ENCODE data around the gene SEMG2. TPM values are rescaled to one million over a fixed set of nuclear protein-coding genes. Genes with fewer than 3 reads are reported as not detected.

The SEMG2 gene
- under 1 TPM in 1 of 3 donors, not detected in 2; 0.11 TPM for polyA plus RNA-seq (ENCODE audit: insufficient read length in 3 of 3)

- DNase-seq (ENCODE audit: low read depth in 3 of 3, low spot score in 2 of 3) = no peak
These were observed at the start of gene SEMG2 for GRCh38 chr20:45221076-45221475. TSS of gene SEMG2 (plus strand) at chr20:45221373. CDS start at chr20:45221390, 17 bp downstream.

GRCh38 chr20:45173522-45173921, 47.7 kb upstream of the SEMG2 start:
- DNase-seq (ENCODE audit: low read depth in 3 of 3, low spot score in 2 of 3) = no peak

- DNase-seq (ENCODE audit: low read depth in 3 of 3, low spot score in 2 of 3) = no peak
These were observed 46.5 kb upstream of the SEMG2 start, which contains the start of gene PI3 for GRCh38 chr20:45174434-45175364. TSS of gene PI3 (plus strand) at chr20:45174902. CDS start at chr20:45174923, 21 bp downstream.

GRCh38 chr20:45176526-45177267, 44.5 kb upstream of the SEMG2 start:
- DNase-seq (ENCODE audit: low read depth in 3 of 3, low spot score in 2 of 3) = no peak

GRCh38 chr20:45179166-45179565, 42.0 kb upstream of the SEMG2 start:
- DNase-seq (ENCODE audit: low read depth in 3 of 3, low spot score in 2 of 3) = no peak

- DNase-seq (ENCODE audit: low read depth in 3 of 3, low spot score in 2 of 3) = no peak
These were observed 39.5 kb upstream of the SEMG2 start for GRCh38 chr20:45181639-45182038.

- DNase-seq (ENCODE audit: low read depth in 3 of 3, low spot score in 2 of 3) = no peak
These were observed 38.1 kb upstream of the SEMG2 start for GRCh38 chr20:45183084-45183483.

- no peak for DNase-seq (ENCODE audit: low read depth in 3 of 3, low spot score in 2 of 3)
These were observed 33.5 kb upstream of the SEMG2 start for GRCh38 chr20:45187693-45188092.

- no peak for DNase-seq (ENCODE audit: low read depth in 3 of 3, low spot score in 2 of 3)
These were observed 32.0 kb upstream of the SEMG2 start for GRCh38 chr20:45189067-45189609.

GRCh38 chr20:45189861-45190260, 31.3 kb upstream of the SEMG2 start:
- DNase-seq (ENCODE audit: low read depth in 3 of 3, low spot score in 2 of 3) = no peak

- DNase-seq (ENCODE audit: low read depth in 3 of 3, low spot score in 2 of 3) = no peak
These were observed 29.2 kb upstream of the SEMG2 start for GRCh38 chr20:45191926-45192325.

GRCh38 chr20:45193331-45193730, 27.8 kb upstream of the SEMG2 start:
- DNase-seq (ENCODE audit: low read depth in 3 of 3, low spot score in 2 of 3) = no peak

- DNase-seq (ENCODE audit: low read depth in 3 of 3, low spot score in 2 of 3) = no peak
These were observed 14.4 kb upstream of the SEMG2 start, which contains the start of gene SEMG1 for GRCh38 chr20:45206725-45207124. TSS of gene SEMG1 (plus strand) at chr20:45207033. CDS start at chr20:45207054, 21 bp downstream.

GRCh38 chr20:45209924-45210323, 11.2 kb upstream of the SEMG2 start:
- no peak for DNase-seq (ENCODE audit: low read depth in 3 of 3, low spot score in 2 of 3)

GRCh38 chr20:45211569-45212474, 9.4 kb upstream of the SEMG2 start:
- DNase-seq (ENCODE audit: low read depth in 3 of 3, low spot score in 2 of 3) = no peak

GRCh38 chr20:45212836-45213235, 8.3 kb upstream of the SEMG2 start:
- no peak for DNase-seq (ENCODE audit: low read depth in 3 of 3, low spot score in 2 of 3)

- DNase-seq (ENCODE audit: low read depth in 3 of 3, low spot score in 2 of 3) = no peak
These were observed 3.0 kb upstream of the SEMG2 start for GRCh38 chr20:45218124-45218523.

- DNase-seq (ENCODE audit: low read depth in 3 of 3, low spot score in 2 of 3) = no peak
These were observed 2.5 kb upstream of the SEMG2 start for GRCh38 chr20:45218636-45219035.

GRCh38 chr20:45223136-45223535, 2.0 kb downstream of the SEMG2 start:
- DNase-seq (ENCODE audit: low read depth in 3 of 3, low spot score in 2 of 3) = no peak

GRCh38 chr20:45226287-45226686, 5.1 kb downstream of the SEMG2 start:
- no peak for DNase-seq (ENCODE audit: low read depth in 3 of 3, low spot score in 2 of 3)
